IMR-90 (cell line): ENCODE measurements around the gene CCDC87. TPM values are rescaled to one million over a fixed set of nuclear protein-coding genes. Genes with fewer than 3 reads are reported as not detected.

Source experiments
- ATAC-seq: fragments of 200-7000 bp; cut with Tn5 transposase; 2 replicates; pipeline ENCODE4 v1.9.1; 2020; ENCODE audit warnings: low read depth, mild to moderate bottlenecking, moderate library complexity
- BruUV-seq: library from RNA; stranded (reverse); fragments of 400-500 nt; replicated peaks from 2 replicates; lab custom pipeline; 2021; lab: Mats Ljungman, UMichigan
- CTCF ChIA-PET: fragments of 300-600 bp; formaldehyde crosslinking; extraction: SDS; loops from one replicate; lab custom pipeline; 2021; ENCODE audit warnings: antibody characterized with exemption; lab: Yijun Ruan, JAX
- POLR2A ChIA-PET: fragments of 300-600 bp; sonication (Branson Sonifier 250); formaldehyde crosslinking; loops from one replicate; lab custom pipeline; 2022; ENCODE audit warnings: antibody characterized with exemption; ENCODE audit not compliant: unreplicated experiment; lab: Charles Lee
- DNase-seq: peaks from one replicate; pipeline ENCODE4 v3.0.0; 2013
- H2AFZ ChIP-seq: replicated peaks from 2 replicates; pipeline ENCODE3; 2013; ENCODE audit warnings: low read length, mild to moderate bottlenecking; ENCODE audit not compliant: poor library complexity
- H2AK5ac ChIP-seq: 2 replicates; pipeline ENCODE4 v1.6.1; 2013; ENCODE audit warnings: low read depth, low read length, inconsistent platforms
- H2AK9ac ChIP-seq: replicated peaks from 2 replicates; pipeline ENCODE3; 2013; ENCODE audit warnings: mild to moderate bottlenecking, low read depth, low read length, moderate library complexity; ENCODE audit not compliant: poor library complexity
- H2BK120ac ChIP-seq: 2 replicates; pipeline ENCODE4 v1.6.1; 2013; ENCODE audit warnings: low read depth, low read length, inconsistent platforms
- H2BK15ac ChIP-seq: 3 replicates; pipeline ENCODE4 v1.6.1; 2013; ENCODE audit warnings: low read depth, low read length, inconsistent platforms
- H2BK20ac ChIP-seq: 2 replicates; pipeline ENCODE4 v1.6.1; 2013; ENCODE audit warnings: low read depth, mild to moderate bottlenecking, inconsistent platforms, low read length, moderate library complexity
- H2BK5ac ChIP-seq: 2 replicates; pipeline ENCODE4 v1.6.1; 2013; ENCODE audit warnings: mild to moderate bottlenecking, low read depth, low read length, inconsistent platforms; ENCODE audit not compliant: poor library complexity, severe bottlenecking
- H3K14ac ChIP-seq: replicated peaks from 2 replicates; pipeline ENCODE4 v1.6.1; 2013; ENCODE audit warnings: low read depth, low read length, inconsistent platforms
- H3K18ac ChIP-seq: 2 replicates; pipeline ENCODE4 v1.6.1; 2013; ENCODE audit warnings: low read depth, low read length, control low read depth
- H3K23ac ChIP-seq: 2 replicates; pipeline ENCODE4 v1.6.1; 2013; ENCODE audit warnings: low read depth, low read length, inconsistent platforms
- H3K27ac ChIP-seq: 2 replicates; pipeline ENCODE4 v1.5.1; 2013; ENCODE audit warnings: mild to moderate bottlenecking, control low read depth, low read length; ENCODE audit not compliant: insufficient read depth
- H3K27me3 ChIP-seq: 2 replicates; pipeline ENCODE4 v1.6.1; 2013; ENCODE audit warnings: low read length; ENCODE audit not compliant: control insufficient read depth, insufficient read depth
- H3K36me3 ChIP-seq: 2 replicates; pipeline ENCODE4 v1.6.1; 2013; ENCODE audit warnings: low read length, mixed read lengths; ENCODE audit not compliant: control insufficient read depth, insufficient read depth
- H3K4ac ChIP-seq: 2 replicates; pipeline ENCODE4 v1.6.1; 2013; ENCODE audit warnings: low read depth, low read length, inconsistent platforms
- H3K4me1 ChIP-seq: 2 replicates; pipeline ENCODE4 v1.6.1; 2013; ENCODE audit warnings: low read length, mixed read lengths; ENCODE audit not compliant: control insufficient read depth, insufficient read depth
- H3K4me2 ChIP-seq: 2 replicates; pipeline ENCODE4 v1.6.1; 2013; ENCODE audit warnings: low read depth, mild to moderate bottlenecking, control low read depth, low read length, moderate library complexity
- H3K4me3 ChIP-seq: 2 replicates; pipeline ENCODE4 v1.5.1; 2013; ENCODE audit warnings: low read depth, mild to moderate bottlenecking, control low read depth, low read length, moderate library complexity; ENCODE audit not compliant: insufficient read depth
- H3K56ac ChIP-seq: 2 replicates; pipeline ENCODE4 v1.6.1; 2013; ENCODE audit warnings: low read length, inconsistent platforms; ENCODE audit not compliant: insufficient read depth; ENCODE audit errors: extremely low read depth
- H3K79me1 ChIP-seq, 2 experiments: 2 replicates each; pipeline ENCODE4 v1.6.1; 2013; ENCODE audit warnings: low read length in 2 of 2, inconsistent platforms in 1 of 2, low read depth in 1 of 2
- H3K9ac ChIP-seq: 2 replicates; pipeline ENCODE4 v1.6.1; 2013; ENCODE audit warnings: low read depth, low read length, control low read depth
- H3K9me1 ChIP-seq: 2 replicates; pipeline ENCODE4 v1.6.1; 2013; ENCODE audit warnings: low read length, inconsistent platforms; ENCODE audit not compliant: insufficient read depth
- H3K9me3 ChIP-seq: 2 replicates; pipeline ENCODE4 v1.6.1; 2013; ENCODE audit warnings: low read length; ENCODE audit not compliant: control insufficient read depth, insufficient read depth
- H4K20me1 ChIP-seq: 2 replicates; pipeline ENCODE4 v1.6.1; 2013; ENCODE audit warnings: low read length, inconsistent platforms; ENCODE audit not compliant: insufficient read depth
- H4K5ac ChIP-seq: 2 replicates; pipeline ENCODE4 v1.6.1; 2013; ENCODE audit warnings: mild to moderate bottlenecking, low read depth, low read length, control low read depth
- H4K8ac ChIP-seq, 2 experiments: 2 replicates each; pipeline ENCODE4 v1.6.1; 2013; ENCODE audit warnings: low read depth in 2 of 2, low read length in 2 of 2, control low read depth in 1 of 2, inconsistent platforms in 1 of 2
- H4K91ac ChIP-seq: 2 replicates; pipeline ENCODE4 v1.6.1; 2013; ENCODE audit warnings: low read depth, low read length, inconsistent platforms; ENCODE audit not compliant: insufficient read depth
- POLR2A ChIP-seq: IDR thresholded peaks from 2 replicates; pipeline ENCODE4 v1.6.1; 2012; ENCODE audit warnings: mild to moderate bottlenecking, low read depth, low read length
- WGBS, 2 experiments: methylation state at CpG; one replicate each; pipeline versions ENCODE4 v1.1.5 to v1.1.7; 2013; ENCODE audit warnings: missing lambda C conversion rate in 2 of 2; ENCODE audit not compliant: insufficient read length in 1 of 2; ENCODE audit errors: extremely low coverage in 2 of 2; 5-methylcytosine and 5-hydroxymethylcytosine counted together
- dilution Hi-C: fragments of 300-500 bp; cut with HindIII; formaldehyde crosslinking; loops from one replicate; pipeline ENCODE4 v1.14.3; 2018; ENCODE audit warnings: low sequenced_read_pairs; ENCODE audit not compliant: unreplicated experiment
- in situ Hi-C: fragments of 300-500 bp; cut with MboI; formaldehyde crosslinking; loops from 3 replicates; pipeline ENCODE4 v1.14.3; 2019; ENCODE audit warnings: low sequenced_read_pairs, inconsistent platforms, mixed read lengths
- intact Hi-C: fragments of 100-400 bp; cut with micrococcal nuclease; formaldehyde crosslinking; loops from 2 replicates; pipeline ENCODE4 v1.10.0; 2022
- polyA plus RNA-seq, 3 experiments: library from polyadenylated mRNA; depleted of rRNA; stranded (reverse); fragments of >200 nt; gene quantifications; 2 replicates each; pipeline ENCODE4 v1.2.3, GENCODE V29; 2012; ENCODE audit warnings: low replicate concordance in 1 of 3
- total RNA-seq: library from RNA; depleted of rRNA; stranded (reverse); fragments of >200 nt; gene quantifications from 2 replicates; pipeline ENCODE4 v1.2.3, GENCODE V29; 2012

The CCDC87 gene
- total and polyA plus RNA-seq, 2 of the 4 experiments (the other 2 are of a cell fraction): 0.18 to 0.19 TPM

- 0 out of 2 replicates have a peak, but pooled peaks cover 2% of the 10 kb centered on the region for H3K9me3 ChIP-seq
- no peak overlapping the region for H2BK120ac ChIP-seq
- no peak overlapping the region for H3K18ac ChIP-seq
- BruUV-seq: no TSS peak
- H2AK9ac ChIP-seq: no peak overlapping the region
- H2BK15ac ChIP-seq: no peak overlapping the region
- no peak for ATAC-seq
- no CpG with 5 or more reads among the region's 3 CpGs for WGBS, 2 experiments
- dilution Hi-C loops: no loop called here
- intact Hi-C loops: no loop called here
- H3K4ac ChIP-seq: no peak overlapping the region
- peaks cover 6% of the 10 kb centered on the region for H3K4me1 ChIP-seq
- no peak overlapping the region for H3K4me2 ChIP-seq
- no peak overlapping the region for H4K8ac ChIP-seq
- H3K9ac ChIP-seq: no peak overlapping the region
- POLR2A ChIA-PET: no interaction called here
- H3K14ac ChIP-seq: no peak overlapping the region
- H3K36me3 ChIP-seq: no peaks in the 10 kb centered on the region
- in situ Hi-C loops: no loop called here
- H3K27ac ChIP-seq: no peak overlapping the region
- no peak overlapping the region for H3K56ac ChIP-seq
- no peak for TF ChIP-seq POLR2A
- H2AFZ ChIP-seq: no peak overlapping the region
- no peak overlapping the region for H2BK20ac ChIP-seq
- H3K4me3 ChIP-seq: no peak overlapping the region
- H4K91ac ChIP-seq: no peak overlapping the region
- no peaks in the 10 kb centered on the region for H4K20me1 ChIP-seq
- H3K79me1 ChIP-seq: no peaks in the 10 kb centered on the region
- no peak overlapping the region for H3K23ac ChIP-seq
- CTCF ChIA-PET: interaction anchor here (1.8 kb wide), 1 partner anchor 97 kb away, joined by 5 read pairs; no protein-coding TSS in a partner anchor
- no peak overlapping the region for H4K5ac ChIP-seq
- no peak overlapping the region for H2BK5ac ChIP-seq
- DNase-seq: no peak
- H3K27me3 ChIP-seq: 0 out of 2 replicates have a peak, but pooled peaks cover 1% of the 10 kb centered on the region
- H2AK5ac ChIP-seq: no peak overlapping the region
- no peaks in the 10 kb centered on the region for H3K9me1 ChIP-seq
These were observed 11.6 kb downstream of the CCDC87 start for GRCh38 chr11:66581261-66581660.
